Endothelial cell of umbilical vein (primary cell): ENCODE measurements around the gene SLC25A34. TPM values are rescaled to one million over a fixed set of nuclear protein-coding genes. Genes with fewer than 3 reads are reported as not detected.

Experiments used
- BruUV-seq: library from RNA; stranded (reverse); fragments of 400-500 nt; replicated peaks from 2 replicates; lab custom pipeline; 2021; lab: Mats Ljungman, UMichigan
- CTCF ChIA-PET: fragments of 300-600, 350-600 bp; sonication (Branson Sonifier 250); formaldehyde crosslinking; loops from one replicate; lab custom pipeline; 2021; ENCODE audit warnings: antibody characterized with exemption, inconsistent platforms; lab: Charles Lee
- POLR2A ChIA-PET: fragments of 300-600, 350-600 bp; sonication (Branson Sonifier 250); formaldehyde crosslinking; loops from one replicate; lab custom pipeline; 2021; ENCODE audit warnings: antibody characterized with exemption, inconsistent platforms; lab: Charles Lee
- DNase-seq: peaks from one replicate; pipeline ENCODE4 v3.0.0-alpha.2; 2011; ENCODE audit warnings: low read depth, low spot score
- FAIRE-seq: peaks from 2 replicates; lab custom pipeline; 2011; peaks lifted over from hg19 to GRCh38; lab: Jason Lieb, UNC
- H2AFZ ChIP-seq: 2 replicates; pipeline ENCODE4 v1.6.0; 2012; ENCODE audit warnings: low read depth, low read length, control low read depth, inconsistent platforms
- H3K27ac ChIP-seq: 2 replicates; pipeline ENCODE4 v1.5.1; 2011; ENCODE audit warnings: low read depth, mild to moderate bottlenecking, control low read depth, low read length, moderate library complexity; ENCODE audit not compliant: insufficient read depth
- H3K27me3 ChIP-seq, 2 experiments: 2 replicates each; pipeline versions ENCODE4 v1.6.0 to v1.6.1; 2011; ENCODE audit warnings: low read length in 2 of 2, mixed read lengths in 1 of 2; ENCODE audit not compliant: control insufficient read depth in 2 of 2, insufficient read depth in 2 of 2
- H3K36me3 ChIP-seq, 2 experiments: 2 replicates in 1 of 2; 3 replicates in 1 of 2; pipeline ENCODE4 v1.5.1; 2011; ENCODE audit warnings: low read length in 2 of 2, mild to moderate bottlenecking in 1 of 2, moderate library complexity in 1 of 2; ENCODE audit not compliant: control insufficient read depth in 2 of 2, insufficient read depth in 2 of 2; ENCODE audit errors: extremely low read depth in 1 of 2
- H3K4me1 ChIP-seq: 3 replicates; pipeline ENCODE4 v1.5.1; 2011; ENCODE audit warnings: mild to moderate bottlenecking, low read length; ENCODE audit not compliant: control insufficient read depth, insufficient read depth; ENCODE audit errors: extremely low read depth
- H3K4me2 ChIP-seq: 2 replicates; pipeline ENCODE4 v1.6.1; 2011; ENCODE audit warnings: low read length, control low read depth, mixed read lengths; ENCODE audit not compliant: insufficient read depth
- H3K4me3 ChIP-seq, 3 experiments: fragments of 200-600 bp in 1 of 3; sonication (generic), shearing (Covaris generic) in 1 of 3; replicated peaks in 1 of 3; 2 replicates each; pipeline ENCODE4 v1.5.1; 2011 to 2016; ENCODE audit warnings: control low read depth in 3 of 3, low read length in 3 of 3, mild to moderate bottlenecking in 2 of 3, inconsistent platforms in 1 of 3, low read depth in 1 of 3, moderate library complexity in 1 of 3; ENCODE audit not compliant: insufficient read depth in 1 of 3
- H3K79me2 ChIP-seq: 2 replicates; pipeline ENCODE4 v1.6.0; 2012; ENCODE audit warnings: low read length, inconsistent platforms; ENCODE audit not compliant: control insufficient read depth, insufficient read depth
- H3K9ac ChIP-seq: replicated peaks from 2 replicates; pipeline ENCODE3; 2011; ENCODE audit warnings: low read length, control low read depth; ENCODE audit not compliant: insufficient read depth; ENCODE audit errors: extremely low read depth
- H3K9me1 ChIP-seq: replicated peaks from 3 replicates; pipeline ENCODE4 v1.6.0; 2011; ENCODE audit warnings: mild to moderate bottlenecking, low read length; ENCODE audit not compliant: control insufficient read depth, insufficient read depth; ENCODE audit errors: extremely low read depth
- H3K9me3 ChIP-seq: replicated peaks from 2 replicates; pipeline ENCODE4 v1.5.1; 2012; ENCODE audit warnings: low read length, inconsistent platforms; ENCODE audit not compliant: control insufficient read depth, insufficient read depth
- H4K20me1 ChIP-seq: replicated peaks from 2 replicates; pipeline ENCODE3; 2011; ENCODE audit warnings: mild to moderate bottlenecking, low read length; ENCODE audit not compliant: control insufficient read depth, insufficient read depth; ENCODE audit errors: extremely low read depth
- CTCF ChIP-seq, 2 donors: IDR thresholded peaks; 1 replicate in 1 of 2; 2 replicates in 1 of 2; pipeline ENCODE4 v1.5.1; 2011; ENCODE audit warnings: low read length in 2 of 2, mild to moderate bottlenecking in 2 of 2, moderate library complexity in 2 of 2, control low read depth in 1 of 2, inconsistent platforms in 1 of 2, low read depth in 1 of 2; ENCODE audit not compliant: insufficient read depth in 1 of 2; ENCODE audit errors: extremely low read depth in 1 of 2
- EZH2 ChIP-seq: IDR thresholded peaks from 2 replicates; pipeline ENCODE4 v1.6.1; 2012; ENCODE audit warnings: borderline replicate concordance, low read depth, mild to moderate bottlenecking, moderate library complexity, low read length, inconsistent platforms; ENCODE audit not compliant: severe bottlenecking
- FOS ChIP-seq: IDR thresholded peaks from 2 replicates; pipeline ENCODE4 v1.6.1; 2011; ENCODE audit warnings: mild to moderate bottlenecking, low read length, moderate library complexity, borderline replicate concordance; ENCODE audit not compliant: insufficient read depth
- GATA2 ChIP-seq: IDR thresholded peaks from 2 replicates; pipeline ENCODE4 v1.7.0; 2011; ENCODE audit warnings: low read depth, mild to moderate bottlenecking, moderate library complexity, mixed read lengths, low read length; ENCODE audit not compliant: insufficient read length, insufficient read depth
- JUN ChIP-seq: IDR thresholded peaks from 2 replicates; pipeline ENCODE4 v1.6.1; 2011; ENCODE audit warnings: borderline replicate concordance, low read depth; ENCODE audit not compliant: insufficient read length, insufficient read depth
- MAX ChIP-seq: IDR thresholded peaks from 2 replicates; pipeline ENCODE4 v1.6.1; 2011; ENCODE audit not compliant: insufficient read depth, insufficient read length
- MYC ChIP-seq: IDR thresholded peaks from one replicate; pipeline ENCODE4 v1.6.1; 2011; ENCODE audit warnings: mild to moderate bottlenecking, low read depth, low read length
- POLR2A ChIP-seq: IDR thresholded peaks from 2 replicates; pipeline ENCODE4 v1.6.1; 2012; ENCODE audit warnings: low read depth, mild to moderate bottlenecking, control low read depth, low read length
- POLR2AphosphoS5 ChIP-seq: IDR thresholded peaks from 2 replicates; pipeline ENCODE4 v1.6.1; 2012; ENCODE audit warnings: low read depth, mild to moderate bottlenecking, control low read depth, low read length, moderate library complexity; ENCODE audit not compliant: insufficient read depth
- dilution Hi-C: fragments of 300-500 bp; cut with MboI; formaldehyde crosslinking; loops from one replicate; pipeline ENCODE4 v1.15.0; 2019; ENCODE audit warnings: low sequenced_read_pairs; ENCODE audit not compliant: extremely low pct_ligation_motif_present
- intact Hi-C: fragments of 100-400 bp; cut with micrococcal nuclease; formaldehyde crosslinking; loops from one replicate; pipeline ENCODE4 v1.10.0; 2022
- polyA plus RNA-seq, 4 experiments: library from polyadenylated mRNA; depleted of rRNA in 3 of 4; stranded (reverse) in 3 of 4; unstranded in 1 of 4; fragments of >200 nt; gene quantifications; 2 replicates each; pipeline versions ENCODE4 v1.2.1 to v1.2.3, GENCODE V29; 2011 to 2012; ENCODE audit warnings: missing spikeins in 1 of 4
- total RNA-seq: library from RNA; stranded (reverse); gene quantifications from 2 replicates; pipeline ENCODE4 v1.2.3, GENCODE V29; 2021

The SLC25A34 gene
- total and polyA plus RNA-seq, 2 donors (not counting 3 experiments of a cell fraction or from before 2014, with no cell fraction given): 0.90 to 1.1 TPM

GRCh38 chr1:15761366-15762128 lies 25.5 kb downstream of the SLC25A34 start:
- POLR2A ChIA-PET: interaction anchor here (0.5 to 1.0 kb wide), 3 partner anchors 15 to 190 kb away, joined by 3 to 4 read pairs (median 3); no protein-coding TSS in a partner anchor

More at GRCh38 chr1:15761366-15762128, 25.5 kb downstream of the SLC25A34 start:
- no TSS peak for BruUV-seq
- Histone ChIP-seq H3K4me1 (peaks cover 57% of the 10 kb centered on the region), H2AFZ (no peak overlapping the region), H3K4me3 (peak overlapping the region; percentile 23 to 99 (median 92)), H3K79me2 (peaks cover 78% of the 10 kb centered on the region), H3K9me1 (no peaks in the 10 kb centered on the region), H3K27ac (peak overlapping the region; percentile 81), H3K9me3 (no peaks in the 10 kb centered on the region), H3K36me3 (peaks cover 15 to 27% of the 10 kb centered on the region in 2 experiments), H4K20me1 (no peaks in the 10 kb centered on the region), H3K9ac (peak overlapping the region; percentile 96), H3K4me2 (peak overlapping the region; percentile 95), H3K27me3 (no peaks in the 10 kb centered on the region)
- TF ChIP-seq MAX (no peak), MYC (no peak), CTCF (IDR thresholded peaks at IDR 0.05; ENCODE audit: extremely low read depth in 1 of 2, insufficient read depth in 1 of 2, low read depth in 1 of 2, low read length in 2 of 2) (no peak), POLR2A (no peak), POLR2AphosphoS5 (no peak), FOS (no peak), EZH2 (no peak), GATA2 (no peak), JUN (no peak)
- intact Hi-C loops: loop anchor here (2.0 to 5.0 kb wide), 3 partner anchors 73 to 164 kb away; partner anchors contain the start of gene PLEKHM2
- CTCF ChIA-PET: interaction anchor here (1.2 to 4.4 kb wide), 5 partner anchors 13 to 165 kb away, joined by 4 to 31 read pairs (median 4); no protein-coding TSS in a partner anchor
- DNase-seq (no peak), FAIRE-seq (peak; percentile 79)
- dilution Hi-C loops: no loop called here
